Uterus (tissue), 4 donors: ENCODE measurements around the gene MAGI2. TPM values are rescaled to one million over a fixed set of nuclear protein-coding genes. Genes with fewer than 3 reads are reported as not detected.

Experiments
- DNase-seq, 2 donors: peaks; one replicate each; pipeline ENCODE4 v3.0.0-alpha.2; 2019 to 2020
- H3K27ac ChIP-seq, 2 donors: fragments of 200-600 bp; sonication (generic); 1 replicate in 1 of 2; 2 replicates in 1 of 2; pipeline ENCODE4 v1.5.1; 2016 to 2018
- H3K27me3 ChIP-seq, 2 donors: fragments of 200-600 bp; sonication (generic); one replicate each; pipeline ENCODE4 v1.5.1; 2018 to 2019; ENCODE audit warnings: control low read depth in 1 of 2
- H3K36me3 ChIP-seq, 2 donors: fragments of 200-600 bp; sonication (generic); one replicate each; pipeline ENCODE4 v1.5.1; 2019; ENCODE audit warnings: control low read depth in 1 of 2
- H3K4me1 ChIP-seq, 2 donors: fragments of 200-600 bp; sonication (generic); one replicate each; pipeline ENCODE4 v1.5.1; 2018 to 2019; ENCODE audit warnings: control low read depth in 1 of 2
- H3K4me3 ChIP-seq, 2 donors: fragments of 200-600 bp; sonication (generic); 1 replicate in 1 of 2; 2 replicates in 1 of 2; pipeline ENCODE4 v1.5.1; 2018 to 2019; ENCODE audit warnings: mild to moderate bottlenecking in 1 of 2
- H3K9me3 ChIP-seq, 2 donors: fragments of 200-600 bp; sonication (generic); one replicate each; pipeline ENCODE4 v1.5.1; 2019; ENCODE audit warnings: control low read depth in 1 of 2
- CTCF ChIP-seq, 4 experiments: fragments of 200-600 bp in 2 of 4; fragments of 450-650 bp in 2 of 4; sonication (generic) in 2 of 4; IDR thresholded peaks; one replicate each; pipeline ENCODE4 v1.5.1; 2016 to 2019; ENCODE audit warnings: antibody characterized with exemption in 4 of 4, mild to moderate bottlenecking in 2 of 4, moderate library complexity in 1 of 4
- POLR2A ChIP-seq, 2 donors: fragments of 450-650 bp; IDR thresholded peaks; one replicate each; pipeline ENCODE4 v1.6.1; 2016; ENCODE audit warnings: antibody characterized with exemption in 2 of 2, mild to moderate bottlenecking in 1 of 2, moderate library complexity in 1 of 2
- intact Hi-C: fragments of 100-400 bp; cut with DNase I; formaldehyde crosslinking; loops from one replicate; pipeline ENCODE4 v1.15.1; 2023; ENCODE audit warnings: low total_unique reads
- total RNA-seq, 4 donors: library from RNA; depleted of rRNA in 3 of 4; stranded (reverse); fragments of >200 nt in 3 of 4; gene quantifications; one replicate each; pipeline versions ENCODE4 v1.1.0 to v1.2.4, GENCODE V29; 2014 to 2023
- donor health status: DM: yes; HTN: yes; CAD: no.

MAGI2 gene
- total RNA-seq, 4 donors from 2014 or later, result 5.3 to 23.2 (median 13.8) TPM

GRCh38 chr7:78115876-78116275 lies 1337.6 kb downstream of the MAGI2 start:
- Histone ChIP-seq H3K9me3 (no peaks in the 10 kb centered on the region), H3K4me1 (no peaks in the 10 kb centered on the region), H3K36me3 (no peaks in the 10 kb centered on the region), H3K27me3 (no peaks in the 10 kb centered on the region), H3K27ac (no peak overlapping the region), H3K4me3 (no peak overlapping the region)
- no peak for DNase-seq
- TF ChIP-seq CTCF (IDR thresholded peaks at IDR 0.05), result no peak
- no peak for TF ChIP-seq POLR2A (IDR thresholded peaks at IDR 0.05)
- intact Hi-C loops, result no loop called here

- H3K9me3 ChIP-seq, result no peaks in the 10 kb centered on the region
- no peak for TF ChIP-seq CTCF (IDR thresholded peaks at IDR 0.05)
- H3K36me3 ChIP-seq, result no peaks in the 10 kb centered on the region
- no peak overlapping the region for H3K4me3 ChIP-seq
- no peaks in the 10 kb centered on the region for H3K27me3 ChIP-seq
- intact Hi-C loops, result no loop called here
- H3K27ac ChIP-seq, result no peak overlapping the region
- H3K4me1 ChIP-seq, result no peaks in the 10 kb centered on the region
- no peak for DNase-seq
These were observed 1338.5 kb downstream of the MAGI2 start for GRCh38 chr7:78114993-78115392.

- no peak for TF ChIP-seq POLR2A (IDR thresholded peaks at IDR 0.05)
- TF ChIP-seq CTCF (IDR thresholded peaks at IDR 0.05), result no peak
- DNase-seq, result no peak
- Histone ChIP-seq H3K27me3 (no peaks in the 10 kb centered on the region), H3K4me1 (no peaks in the 10 kb centered on the region), H3K4me3 (no peak overlapping the region), H3K27ac (no peak overlapping the region), H3K36me3 (no peaks in the 10 kb centered on the region), H3K9me3 (no peaks in the 10 kb centered on the region)
- intact Hi-C loops, result no loop called here
These were observed 1341.0 kb downstream of the MAGI2 start for GRCh38 chr7:78112488-78112887.

GRCh38 chr7:78111386-78111785 lies 1342.1 kb downstream of the MAGI2 start:
- DNase-seq, result no peak
- Histone ChIP-seq H3K9me3 (no peaks in the 10 kb centered on the region), H3K4me1 (no peaks in the 10 kb centered on the region), H3K27me3 (no peaks in the 10 kb centered on the region), H3K4me3 (no peak overlapping the region), H3K36me3 (no peaks in the 10 kb centered on the region), H3K27ac (no peak overlapping the region)
- intact Hi-C loops, result no loop called here
- TF ChIP-seq CTCF (IDR thresholded peaks at IDR 0.05) (no peak), POLR2A (IDR thresholded peaks at IDR 0.05) (no peak)

GRCh38 chr7:78103475-78103874 lies 1350.0 kb downstream of the MAGI2 start:
- no peak for TF ChIP-seq POLR2A (IDR thresholded peaks at IDR 0.05)
- TF ChIP-seq CTCF (IDR thresholded peaks at IDR 0.05), result no peak
- no peaks in the 10 kb centered on the region for H3K4me1 ChIP-seq
- no peaks in the 10 kb centered on the region for H3K36me3 ChIP-seq
- intact Hi-C loops, result no loop called here
- no peaks in the 10 kb centered on the region for H3K9me3 ChIP-seq
- H3K4me3 ChIP-seq, result no peak overlapping the region
- no peaks in the 10 kb centered on the region for H3K27me3 ChIP-seq
- no peak for DNase-seq
- no peak overlapping the region for H3K27ac ChIP-seq
